Measurements from ENCODE around the gene CEBPA.

DNA sequence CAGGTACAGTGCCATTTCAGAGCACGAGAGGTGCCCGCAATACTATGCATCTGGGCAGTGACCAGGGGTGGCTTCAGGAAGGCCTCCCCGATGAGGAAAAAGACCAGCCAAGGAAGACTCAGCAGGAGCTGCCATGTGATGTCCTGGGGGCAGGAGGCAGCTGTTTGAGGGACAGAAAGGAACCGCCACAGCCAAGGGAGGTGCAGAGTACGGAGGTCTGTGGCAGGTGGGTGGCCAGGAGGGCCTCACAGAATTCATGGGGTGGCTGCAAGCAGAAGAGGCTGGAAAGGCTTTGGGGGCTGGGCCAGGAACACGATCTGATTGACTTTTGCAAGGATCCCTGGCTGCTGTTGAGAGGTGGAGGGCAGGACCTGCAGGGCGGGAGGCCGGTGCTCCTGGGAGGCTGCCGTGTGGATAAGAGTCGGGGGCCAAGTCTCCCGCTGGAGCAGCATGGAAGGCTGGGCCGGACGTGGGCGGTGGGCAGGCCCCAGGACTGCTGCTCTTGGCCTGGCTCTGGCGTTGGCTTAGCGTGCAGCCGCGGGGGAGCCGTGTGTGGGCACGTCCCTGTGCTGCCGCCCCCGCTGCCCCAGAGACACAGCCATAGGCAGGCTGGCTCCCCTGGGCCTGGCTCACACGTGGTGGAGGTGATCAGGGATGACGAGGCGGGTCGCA is 29.1 kb downstream of the CEBPA start:
- TF ChIP-seq, protein P1, sequence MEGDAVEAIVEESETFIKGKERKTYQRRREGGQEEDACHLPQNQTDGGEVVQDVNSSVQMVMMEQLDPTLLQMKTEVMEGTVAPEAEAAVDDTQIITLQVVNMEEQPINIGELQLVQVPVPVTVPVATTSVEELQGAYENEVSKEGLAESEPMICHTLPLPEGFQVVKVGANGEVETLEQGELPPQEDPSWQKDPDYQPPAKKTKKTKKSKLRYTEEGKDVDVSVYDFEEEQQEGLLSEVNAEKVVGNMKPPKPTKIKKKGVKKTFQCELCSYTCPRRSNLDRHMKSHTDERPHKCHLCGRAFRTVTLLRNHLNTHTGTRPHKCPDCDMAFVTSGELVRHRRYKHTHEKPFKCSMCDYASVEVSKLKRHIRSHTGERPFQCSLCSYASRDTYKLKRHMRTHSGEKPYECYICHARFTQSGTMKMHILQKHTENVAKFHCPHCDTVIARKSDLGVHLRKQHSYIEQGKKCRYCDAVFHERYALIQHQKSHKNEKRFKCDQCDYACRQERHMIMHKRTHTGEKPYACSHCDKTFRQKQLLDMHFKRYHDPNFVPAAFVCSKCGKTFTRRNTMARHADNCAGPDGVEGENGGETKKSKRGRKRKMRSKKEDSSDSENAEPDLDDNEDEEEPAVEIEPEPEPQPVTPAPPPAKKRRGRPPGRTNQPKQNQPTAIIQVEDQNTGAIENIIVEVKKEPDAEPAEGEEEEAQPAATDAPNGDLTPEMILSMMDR (IDR thresholded peaks at IDR 0.05; ENCODE audit: poor library complexity): no peak
- TF ChIP-seq EZH2phosphoT487 (IDR thresholded peaks at IDR 0.05; ENCODE audit: low read depth, severe bottlenecking, unreplicated experiment): no peak

All from hepatocyte (in vitro differentiated cells).